Gastrocnemius medialis (tissue), 4 donors: Measurements from ENCODE around the gene KMT2A.

Source experiments
- POLR2A ChIP-seq, 2 donors: fragments of 450-650 bp; IDR thresholded peaks; one replicate each; pipeline ENCODE4 v1.6.1; 2017; ENCODE audit warnings: antibody characterized with exemption in 2 of 2, mild to moderate bottlenecking in 2 of 2, moderate library complexity in 2 of 2
- TF ChIP-seq, protein P1 (sequence below), 5 experiments: fragments of 450-650 bp in 3 of 5; fragments of 200-600 bp in 2 of 5; sonication (generic) in 2 of 5; IDR thresholded peaks in 4 of 5; conservative IDR thresholded peaks in 1 of 5; 1 replicate in 4 of 5; 2 replicates in 1 of 5; pipeline ENCODE4 v1.5.1; 2016 to 2019; ENCODE audit warnings: antibody characterized with exemption in 5 of 5, mild to moderate bottlenecking in 3 of 5, moderate library complexity in 3 of 5

GRCh38 chr11:118441770-118442275, 5.5 kb downstream of the KMT2A start:
- no peak for TF ChIP-seq POLR2A (IDR thresholded peaks at IDR 0.05)
- TF ChIP-seq, protein P1, sequence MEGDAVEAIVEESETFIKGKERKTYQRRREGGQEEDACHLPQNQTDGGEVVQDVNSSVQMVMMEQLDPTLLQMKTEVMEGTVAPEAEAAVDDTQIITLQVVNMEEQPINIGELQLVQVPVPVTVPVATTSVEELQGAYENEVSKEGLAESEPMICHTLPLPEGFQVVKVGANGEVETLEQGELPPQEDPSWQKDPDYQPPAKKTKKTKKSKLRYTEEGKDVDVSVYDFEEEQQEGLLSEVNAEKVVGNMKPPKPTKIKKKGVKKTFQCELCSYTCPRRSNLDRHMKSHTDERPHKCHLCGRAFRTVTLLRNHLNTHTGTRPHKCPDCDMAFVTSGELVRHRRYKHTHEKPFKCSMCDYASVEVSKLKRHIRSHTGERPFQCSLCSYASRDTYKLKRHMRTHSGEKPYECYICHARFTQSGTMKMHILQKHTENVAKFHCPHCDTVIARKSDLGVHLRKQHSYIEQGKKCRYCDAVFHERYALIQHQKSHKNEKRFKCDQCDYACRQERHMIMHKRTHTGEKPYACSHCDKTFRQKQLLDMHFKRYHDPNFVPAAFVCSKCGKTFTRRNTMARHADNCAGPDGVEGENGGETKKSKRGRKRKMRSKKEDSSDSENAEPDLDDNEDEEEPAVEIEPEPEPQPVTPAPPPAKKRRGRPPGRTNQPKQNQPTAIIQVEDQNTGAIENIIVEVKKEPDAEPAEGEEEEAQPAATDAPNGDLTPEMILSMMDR (IDR thresholded peaks at IDR 0.05 in 4 of 5, conservative IDR thresholded peaks at IDR 0.05 in 1 of 5) = no peak
